COR-L47 (cell line): ENCODE data around the gene SLC22A3.
"Not testable (repeated sequence)": the region's sequence is repeated elsewhere in the genome, so short reads cannot be mapped to it uniquely, and the experiment has no call there.

Source experiments
- DNase-seq: peaks from one replicate; lab custom pipeline; 2025; lab: John Stamatoyannopoulos, UW

Gene SLC22A3

DNA sequence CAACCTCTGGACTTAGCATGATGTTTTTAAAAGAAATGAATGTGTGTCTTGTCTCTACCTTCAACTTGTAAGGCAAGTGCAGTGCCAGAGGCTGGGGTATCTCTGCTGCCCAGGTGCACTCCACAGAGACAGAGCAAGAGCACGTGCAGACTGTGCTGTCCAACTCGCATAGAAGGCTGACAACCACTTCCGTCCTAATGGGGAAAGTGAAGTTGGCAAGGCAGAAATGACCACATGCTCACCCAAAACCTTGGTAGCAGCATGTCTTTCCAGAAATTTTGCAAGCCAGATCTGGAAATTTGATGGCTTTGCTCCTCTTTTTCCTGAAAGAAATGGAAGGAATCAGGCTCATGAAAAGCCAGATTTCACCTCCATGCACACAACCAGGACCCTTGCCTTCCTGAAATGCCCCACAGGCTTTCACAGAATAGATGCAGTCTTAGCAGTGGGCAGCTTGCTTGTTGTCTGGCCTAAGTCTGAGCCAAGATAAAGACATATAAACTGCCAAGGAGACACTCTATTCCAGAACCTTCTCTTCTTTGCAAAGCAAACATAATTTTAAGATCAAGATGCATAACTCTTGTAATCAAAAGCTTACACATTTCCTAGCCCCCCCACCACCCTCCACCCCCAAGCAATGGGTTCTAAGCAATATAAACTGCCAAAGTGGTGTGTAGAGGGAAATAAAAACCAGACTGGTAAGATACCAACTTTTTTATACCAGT is 26.8 kb downstream of the SLC22A3 start:
- no peak for DNase-seq

DNA sequence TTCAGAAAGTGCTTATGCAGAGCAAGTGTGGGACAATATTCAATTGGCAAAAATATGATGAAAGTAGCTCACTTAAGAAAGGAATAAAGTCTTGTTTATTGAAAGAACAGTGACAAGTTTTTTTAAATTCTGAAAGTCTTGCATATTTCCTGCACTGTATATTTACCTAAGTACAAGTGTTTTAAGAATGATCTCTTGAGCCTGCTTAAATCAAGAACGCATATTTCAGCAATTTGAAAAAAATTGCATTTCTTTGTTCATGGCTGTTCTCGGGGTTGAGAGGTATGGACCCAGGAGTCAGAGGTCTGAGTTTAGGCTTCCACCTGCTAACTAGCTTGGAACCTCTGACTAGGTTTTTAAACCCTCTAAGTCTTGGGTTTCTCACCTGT is 27.4 kb downstream of the SLC22A3 start:
- DNase-seq: no peak

DNA sequence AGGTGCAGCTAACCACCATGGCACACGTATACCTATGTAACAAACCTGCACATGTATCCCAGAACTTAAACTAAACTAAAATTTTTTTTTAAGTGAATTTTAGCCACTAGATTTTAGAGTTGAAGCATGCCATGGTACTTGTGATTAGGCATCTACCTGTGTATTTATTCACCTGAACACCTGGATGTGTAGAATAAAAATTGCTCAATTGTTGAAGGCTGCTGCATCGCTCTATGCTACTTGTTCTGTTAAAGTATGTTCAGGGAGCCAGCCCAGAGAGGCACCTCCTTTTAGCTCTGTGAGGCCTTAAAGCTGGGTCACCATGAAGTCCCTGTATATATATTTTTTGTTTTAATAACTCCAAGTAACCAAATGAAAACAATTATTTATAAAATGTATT is 28.3 kb downstream of the SLC22A3 start:
- no peak for DNase-seq

DNA sequence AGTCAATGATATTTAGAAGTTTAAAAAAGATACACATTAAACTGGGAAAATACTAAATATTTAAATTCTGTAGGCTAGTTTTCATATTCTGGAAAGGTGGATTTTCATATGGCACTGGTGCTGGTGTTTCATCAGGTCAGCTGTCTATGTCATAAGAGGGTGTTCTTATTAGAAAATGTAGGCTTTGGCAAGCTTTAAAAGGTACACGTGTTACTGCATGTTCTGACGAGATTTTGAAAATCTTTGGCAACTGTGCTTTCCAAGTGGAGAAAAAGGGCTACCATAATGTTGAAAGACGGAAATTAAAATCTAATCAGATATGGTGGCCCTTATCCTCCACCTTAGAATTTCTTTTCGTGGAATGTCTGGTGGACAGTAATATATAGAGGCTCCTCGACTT is 30.0 kb downstream of the SLC22A3 start:
- DNase-seq: no peak

DNA sequence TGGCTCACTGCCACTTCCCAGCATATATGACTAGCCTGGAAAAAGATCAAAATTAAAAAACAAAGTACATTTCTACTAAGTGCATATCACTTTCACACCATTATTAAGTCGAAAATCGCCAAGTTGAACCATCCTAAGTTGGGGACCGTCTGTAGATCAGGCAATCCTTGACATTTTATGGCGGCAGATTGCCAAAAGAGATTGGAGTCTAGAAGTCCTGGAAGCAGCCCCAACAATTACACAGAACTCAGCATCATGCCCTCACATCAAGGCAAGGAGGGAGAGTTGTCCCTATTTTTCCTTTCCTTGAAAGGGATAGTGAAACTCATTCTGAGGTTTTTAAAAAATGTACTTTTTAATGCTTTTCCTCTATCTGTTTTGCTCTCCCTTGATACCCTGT is 30.7 kb downstream of the SLC22A3 start:
- no peak for DNase-seq

DNA sequence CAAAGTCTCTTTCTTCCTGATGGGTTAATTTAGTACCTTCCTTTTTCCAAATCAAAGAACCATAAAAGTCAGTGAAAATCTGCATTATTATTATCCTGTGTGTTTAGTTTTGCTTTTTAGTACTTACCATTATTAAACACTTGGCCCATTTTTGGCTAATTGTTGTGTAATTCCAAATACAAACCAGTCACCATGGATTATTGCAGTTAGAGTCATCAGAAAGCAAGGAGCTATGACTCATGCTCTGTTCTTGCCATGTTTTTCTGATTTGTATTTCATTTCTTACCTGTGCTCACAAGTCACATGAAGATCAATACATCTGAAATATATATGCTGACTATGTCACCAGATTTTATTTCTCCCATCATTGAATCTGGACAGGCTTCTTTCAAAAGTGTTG is 31.3 kb downstream of the SLC22A3 start:
- no peak for DNase-seq

DNA sequence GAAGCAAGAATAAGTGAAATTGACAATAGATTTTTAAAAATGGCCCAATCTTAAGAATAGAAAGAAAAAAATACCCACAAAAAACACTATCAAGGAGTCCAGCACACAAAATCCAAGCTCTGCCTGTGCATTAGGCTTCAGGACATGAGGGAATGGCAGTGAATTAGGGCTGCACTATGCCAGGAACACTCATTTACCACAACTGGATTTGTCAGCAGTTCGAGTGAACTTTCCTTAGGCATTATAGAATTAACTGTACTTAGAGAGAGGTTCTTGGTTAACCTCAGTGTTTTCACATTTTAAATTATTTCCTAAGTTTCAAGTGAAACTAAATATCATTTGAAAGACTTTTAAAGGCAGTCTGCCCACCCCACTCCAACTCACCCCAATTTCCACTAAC is 34.8 kb downstream of the SLC22A3 start:
- no peak for DNase-seq

DNA sequence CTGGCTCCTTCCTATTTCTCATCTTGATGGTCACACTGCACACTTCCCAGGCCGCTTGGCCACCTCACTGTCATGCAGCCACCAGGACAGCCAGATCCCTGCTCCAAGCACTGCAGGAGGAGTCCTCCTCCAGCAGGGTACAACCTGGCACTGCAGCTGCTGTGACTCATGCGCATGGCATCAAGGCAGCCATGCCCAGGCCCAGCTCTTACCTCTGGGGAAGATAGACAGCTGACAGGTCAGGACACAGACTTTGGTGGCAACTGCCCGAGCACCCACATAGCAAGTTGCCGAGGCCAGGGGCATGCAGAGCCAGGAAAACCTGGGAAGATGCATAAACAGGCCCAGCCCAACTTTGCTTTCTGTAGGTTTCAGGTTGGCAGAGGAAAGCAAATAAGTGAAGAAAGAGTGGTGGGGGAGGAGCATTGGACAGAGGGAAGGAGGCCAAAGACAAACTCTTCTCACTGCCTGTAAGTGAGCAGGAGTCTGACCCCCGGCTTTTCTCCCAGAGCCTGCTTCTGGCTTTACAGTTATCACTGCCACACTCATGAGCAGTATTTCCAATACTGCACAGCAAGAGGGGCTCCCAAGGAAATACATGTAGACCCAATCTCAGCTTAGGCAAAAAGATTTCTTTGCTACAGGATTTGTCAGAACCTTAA is 38.8 kb downstream of the SLC22A3 start:
- no peak for DNase-seq

DNA sequence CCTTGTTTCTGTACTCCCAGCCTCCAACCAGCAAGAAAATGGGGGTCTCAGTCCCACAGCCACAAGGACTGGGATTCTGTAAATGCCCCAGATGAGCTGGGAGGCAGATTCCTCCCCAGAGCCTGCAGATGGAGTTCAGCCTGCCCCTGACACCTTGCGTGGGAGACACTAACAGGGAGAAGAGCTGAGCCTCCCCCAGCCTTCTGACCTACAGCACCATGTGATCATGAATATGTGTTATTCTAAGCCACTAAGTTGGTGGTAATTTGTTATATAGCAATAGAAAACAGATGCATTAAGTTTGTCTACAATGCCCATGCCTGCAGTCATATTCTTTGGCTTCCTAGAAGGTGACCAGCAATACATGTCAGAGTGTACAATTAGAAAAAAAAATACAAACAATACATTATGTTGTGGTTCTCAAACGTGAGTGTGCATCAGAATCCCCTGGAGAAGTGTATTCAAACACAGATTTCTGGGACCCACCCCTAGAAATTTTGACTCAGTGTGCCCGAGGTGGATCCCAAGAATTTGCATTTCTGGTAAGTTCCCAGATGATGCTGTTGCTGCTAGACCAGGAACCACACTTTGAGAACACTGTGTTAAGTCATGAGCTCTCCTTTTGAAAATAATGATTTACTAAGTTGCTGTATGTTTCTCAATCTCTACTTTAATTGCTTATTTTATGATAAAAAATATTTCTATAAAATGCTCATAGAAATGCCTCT is 39.9 kb downstream of the SLC22A3 start:
- no peak for DNase-seq

DNA sequence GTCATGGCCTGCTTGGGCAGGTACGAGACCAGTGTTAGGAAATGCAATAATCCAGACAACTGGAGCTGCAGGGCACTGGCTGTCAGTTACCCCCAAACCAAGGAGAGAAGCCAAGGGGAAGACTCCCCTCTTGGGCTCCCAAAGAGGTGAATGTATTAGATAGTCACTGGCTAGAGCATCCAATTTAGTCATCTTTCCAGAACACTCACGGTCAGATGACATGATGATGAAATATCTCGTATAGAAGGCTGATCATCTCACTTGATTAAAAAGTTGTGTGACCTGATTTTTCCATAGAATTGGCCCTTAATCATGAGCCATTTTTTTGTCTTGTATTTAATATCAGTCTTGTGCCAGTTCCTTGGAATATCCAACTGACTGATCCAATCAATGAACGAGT is 40.7 kb downstream of the SLC22A3 start:
- no peak for DNase-seq

DNA sequence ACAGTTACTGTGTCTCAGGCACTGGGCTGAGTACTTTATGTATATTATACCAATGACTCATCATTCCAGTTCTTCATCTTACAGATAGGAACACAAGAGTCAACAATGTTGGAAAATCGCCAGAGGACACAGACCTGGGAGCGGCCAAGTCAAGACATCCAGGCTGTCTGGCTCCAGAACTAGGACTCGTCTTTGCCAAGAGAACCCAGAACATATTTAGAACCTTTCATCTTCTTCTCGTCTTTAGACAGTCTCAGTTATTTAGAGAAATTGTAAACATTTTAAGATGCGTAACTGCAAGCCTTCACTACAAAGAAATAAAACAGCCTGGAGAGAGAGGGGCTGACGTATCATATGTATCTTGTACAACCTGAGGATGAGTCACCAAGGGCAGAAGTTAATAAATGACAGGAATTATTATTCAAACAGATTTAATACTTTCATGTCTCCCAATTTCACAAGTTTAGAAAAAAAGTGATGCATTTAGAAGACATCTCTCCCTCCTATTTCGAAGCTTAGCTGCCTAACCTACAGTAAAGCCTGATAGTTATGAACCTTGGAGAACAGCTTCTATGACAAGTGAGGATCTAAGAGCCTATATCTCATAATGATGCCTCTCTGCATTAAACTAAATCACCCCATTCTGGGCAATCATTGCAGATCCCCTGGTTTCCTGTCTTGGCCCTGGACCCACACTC is 43.4 kb downstream of the SLC22A3 start:
- DNase-seq: no peak

DNA sequence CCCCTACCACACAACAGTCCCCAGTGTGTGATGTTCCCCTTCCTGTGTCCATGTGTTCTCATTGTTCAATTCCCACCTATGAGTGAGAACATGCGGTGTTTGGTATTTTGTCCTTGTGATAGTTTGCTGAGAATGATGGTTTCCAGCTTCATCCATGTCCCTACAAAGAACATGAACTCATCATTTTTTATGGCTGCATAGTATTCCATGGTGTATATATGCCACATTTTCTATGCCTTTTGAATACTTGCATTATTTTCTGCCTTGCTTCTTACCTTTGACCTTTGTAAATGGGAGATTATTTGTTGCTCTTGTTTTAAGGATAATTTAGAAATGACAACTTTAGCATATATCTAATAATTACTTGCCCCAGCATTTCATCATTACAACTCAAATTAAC is 45.3 kb downstream of the SLC22A3 start:
- not testable (repeated sequence) for DNase-seq

DNA sequence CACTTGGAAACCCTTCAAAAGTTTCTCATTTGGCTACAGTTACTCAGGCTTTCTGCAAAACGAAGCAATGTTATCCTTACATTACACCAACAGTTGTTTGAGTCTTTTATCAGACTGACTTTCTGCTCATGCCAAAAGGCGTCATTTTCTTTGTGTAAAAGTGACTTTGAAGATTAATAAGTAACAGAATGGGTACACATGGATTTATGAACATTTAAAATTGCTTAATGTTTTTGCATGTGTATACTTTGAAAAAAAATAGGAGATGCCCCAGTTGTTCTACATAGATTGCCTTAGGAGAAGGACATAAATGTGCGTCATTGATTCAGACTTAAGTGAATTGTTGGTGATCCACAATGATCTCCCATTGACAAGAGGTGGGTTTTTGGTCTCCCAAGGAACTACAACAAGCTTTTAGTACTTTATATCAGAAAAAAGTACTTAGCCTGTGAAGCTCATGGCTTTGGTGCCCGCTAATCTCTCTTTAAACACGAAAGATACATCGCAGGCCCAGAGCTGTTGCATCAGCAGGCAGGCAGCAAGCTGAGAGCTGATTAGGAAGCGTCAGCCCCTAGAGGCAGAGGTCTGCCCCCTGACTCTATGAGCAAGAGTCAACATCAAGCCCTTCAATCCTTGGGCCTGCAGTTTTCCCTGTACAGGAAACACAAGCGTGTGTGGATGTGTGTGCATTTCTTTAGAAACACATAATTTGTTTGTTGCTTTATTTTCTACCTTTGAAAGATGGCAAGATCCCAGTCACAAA is 45.9 kb downstream of the SLC22A3 start:
- no peak for DNase-seq

DNA sequence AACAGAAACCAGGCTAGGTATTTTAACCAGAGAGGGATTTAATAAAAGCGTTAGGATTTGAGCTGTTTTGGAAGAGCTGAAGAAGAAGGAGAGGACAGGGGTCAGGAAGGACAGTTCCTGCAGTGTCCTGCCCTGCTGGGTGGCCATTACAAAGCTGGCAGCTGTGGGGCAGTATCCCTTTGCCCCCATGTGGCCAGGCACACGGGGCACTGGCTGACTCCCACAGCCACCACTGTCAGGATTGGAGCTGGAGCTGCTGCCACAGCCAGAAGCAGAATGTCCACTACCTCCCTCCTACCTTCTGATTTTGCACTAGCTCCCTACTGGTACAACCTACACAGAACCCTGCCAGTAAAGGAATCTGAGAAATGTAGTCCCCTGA is 46.5 kb downstream of the SLC22A3 start:
- DNase-seq: no peak

DNA sequence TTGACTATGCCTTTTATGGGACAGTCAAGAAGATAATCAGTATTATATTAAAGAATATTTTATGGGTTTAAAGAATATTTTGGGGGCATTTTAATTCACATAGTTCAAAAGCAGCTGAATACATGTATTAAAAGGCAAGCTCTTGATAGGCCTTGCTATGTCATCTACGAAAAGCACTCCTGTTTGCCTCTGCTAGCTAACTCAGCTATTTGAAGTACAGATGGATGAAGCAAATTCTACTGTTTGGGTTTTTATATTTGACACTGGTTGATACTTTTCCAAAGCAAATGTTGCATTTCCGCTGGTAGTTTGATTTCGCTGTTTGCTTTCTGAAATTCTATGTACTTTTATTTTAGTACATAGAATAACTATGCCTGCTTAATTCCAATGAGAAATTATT is 47.0 kb downstream of the SLC22A3 start:
- DNase-seq: no peak

DNA sequence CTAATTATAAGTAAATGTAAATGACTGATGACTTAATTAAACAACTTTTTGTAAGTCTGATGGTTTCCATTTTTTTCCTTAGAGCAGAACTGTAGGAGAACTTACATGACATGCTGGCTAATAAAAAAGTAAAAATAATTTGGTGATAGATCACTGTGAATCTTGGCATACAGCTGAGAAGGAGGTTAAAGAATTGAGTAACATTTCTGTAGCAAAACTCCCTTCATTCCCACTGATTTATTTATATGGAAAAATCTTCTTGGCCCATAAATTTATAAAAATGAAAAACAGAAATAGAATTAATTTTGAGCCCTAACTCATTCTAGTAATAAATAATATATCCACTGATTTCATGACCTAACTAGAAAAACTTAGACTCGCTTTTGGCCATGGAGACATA is 48.1 kb downstream of the SLC22A3 start:
- DNase-seq: no peak

DNA sequence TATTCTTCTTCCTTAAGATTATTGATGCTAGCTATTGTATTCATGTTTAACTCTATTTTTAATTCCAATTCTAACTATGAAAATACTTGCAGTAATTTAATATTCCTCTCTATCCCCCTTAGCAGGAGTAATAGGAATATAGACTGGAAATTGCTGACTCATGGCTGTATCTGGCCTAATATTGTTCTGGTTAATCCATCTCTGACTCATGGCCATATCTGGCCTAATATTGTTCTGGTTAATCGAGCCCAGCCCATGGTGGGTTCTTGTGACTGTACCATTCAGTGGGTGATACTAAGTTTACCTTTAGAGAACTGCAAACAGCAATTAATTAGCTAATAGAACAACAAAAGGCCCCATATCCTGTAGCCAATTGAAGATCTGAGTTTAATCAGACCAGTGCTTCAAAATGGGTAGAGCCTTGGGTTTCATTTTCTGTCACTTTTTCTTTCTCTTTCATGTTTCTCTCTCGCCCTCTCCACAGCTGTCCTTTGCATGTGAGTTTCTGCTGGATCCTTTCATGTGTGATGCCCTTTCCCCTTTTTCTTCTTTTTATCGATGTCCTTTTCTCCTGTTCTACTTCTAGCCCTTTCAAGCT is 50.6 kb downstream of the SLC22A3 start:
- no peak for DNase-seq

DNA sequence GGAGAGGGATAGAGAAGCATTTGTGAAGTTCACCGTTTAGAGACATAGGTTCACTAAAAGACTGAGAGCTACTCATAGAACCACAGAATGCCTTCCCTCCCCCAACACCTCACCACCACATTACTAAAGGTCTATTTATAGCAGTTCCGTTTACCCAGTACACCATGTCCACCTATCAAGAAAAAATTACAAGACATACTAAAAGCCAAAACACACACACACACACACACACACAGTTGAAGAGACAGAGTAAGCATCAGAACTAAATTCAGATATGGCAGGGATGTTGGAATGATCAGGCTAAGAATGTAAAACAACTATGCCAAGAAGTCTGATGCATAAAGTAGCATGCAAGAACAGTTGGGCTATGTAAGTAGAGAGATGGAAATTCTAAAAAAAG is 52.3 kb downstream of the SLC22A3 start:
- no peak for DNase-seq

DNA sequence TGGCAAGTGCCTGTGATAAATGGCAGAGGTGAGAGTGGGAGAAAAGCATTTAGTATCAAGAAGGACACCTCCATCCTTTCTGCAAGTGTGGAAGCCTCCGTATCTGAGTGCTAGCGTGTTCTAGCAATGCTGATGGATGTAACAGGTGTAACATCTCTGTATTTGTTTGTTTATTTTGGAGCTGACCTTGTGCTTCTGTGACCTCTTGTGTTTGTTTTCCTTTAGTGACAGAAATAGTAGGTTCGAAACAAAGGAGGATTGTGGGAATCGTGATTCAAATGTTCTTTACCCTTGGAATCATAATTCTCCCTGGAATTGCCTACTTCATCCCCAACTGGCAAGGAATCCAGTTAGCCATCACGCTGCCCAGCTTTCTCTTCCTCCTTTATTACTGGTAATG is 60.4 kb downstream of the SLC22A3 start:
- no peak for DNase-seq

DNA sequence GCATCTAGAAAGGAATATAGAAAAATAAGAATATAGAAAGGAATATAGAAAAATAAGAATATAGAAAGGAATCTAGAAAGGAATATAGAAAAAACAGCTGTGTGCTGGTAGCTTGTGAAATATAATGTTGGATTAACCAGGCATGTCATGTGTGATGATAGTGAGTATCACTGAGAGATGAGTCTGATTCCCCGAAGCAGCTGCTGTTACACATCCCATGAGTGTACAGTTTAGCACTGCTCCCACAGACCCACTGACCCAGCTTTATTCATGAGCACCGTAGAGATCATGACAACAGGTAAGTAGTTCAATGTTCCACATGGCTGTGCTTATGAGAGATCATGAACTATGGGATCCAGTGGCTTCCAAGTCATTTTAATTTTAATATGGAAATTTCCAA is 64.8 kb downstream of the SLC22A3 start:
- no peak for DNase-seq

DNA sequence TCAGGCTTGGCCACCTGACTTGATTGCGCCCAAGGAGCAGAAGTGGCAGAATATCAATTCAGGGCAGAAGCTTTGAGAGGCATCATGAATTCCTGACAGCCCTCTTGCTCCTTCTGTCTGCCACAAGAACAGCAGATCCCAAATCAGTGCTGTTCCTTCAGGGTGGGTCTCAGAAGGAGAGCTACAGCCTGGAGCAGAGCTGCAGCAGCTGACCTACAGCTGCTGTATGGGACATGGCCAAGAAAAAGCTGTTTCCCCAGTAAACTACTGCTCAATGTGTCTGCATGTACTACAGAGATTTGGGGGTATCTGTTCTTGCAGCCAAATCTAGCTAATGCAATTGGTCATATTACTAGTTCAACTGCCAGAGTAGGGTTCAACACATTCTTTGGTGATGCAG is 69.0 kb downstream of the SLC22A3 start:
- DNase-seq: no peak

DNA sequence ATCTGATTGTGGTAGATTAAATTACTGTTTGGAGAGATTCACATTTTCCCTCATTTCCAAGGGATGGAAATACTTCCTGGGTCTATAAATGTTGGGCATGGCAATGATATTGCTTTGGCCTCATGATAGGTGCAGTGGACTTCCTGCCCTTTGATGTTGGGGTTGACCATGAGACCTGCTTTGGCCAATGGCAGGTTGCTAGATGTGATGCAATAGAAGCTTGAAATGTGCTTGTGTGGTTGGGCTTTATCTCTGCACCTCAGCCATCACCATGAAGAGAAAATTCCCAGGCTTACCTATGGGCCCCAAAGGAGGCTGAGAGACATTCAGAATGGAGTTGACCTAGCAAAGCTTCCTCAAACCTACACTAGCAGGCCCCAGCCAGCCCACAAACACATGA is 69.4 kb downstream of the SLC22A3 start:
- no peak for DNase-seq
